SK-MEL-5 (cell line): Measurements from ENCODE around the gene SELENOM. TPM values are rescaled to one million over a fixed set of nuclear protein-coding genes. Genes with fewer than 3 reads are reported as not detected.
"Not testable (repeated sequence)": the region's sequence is repeated elsewhere in the genome, so short reads cannot be mapped to it uniquely, and the experiment has no call there.

Source experiments
- DNase-seq: peaks from one replicate; pipeline ENCODE4 v3.0.0-alpha.2; 2016; ENCODE audit warnings: low read depth, low spot score
- in situ Hi-C: cut with HindIII; loops from 2 replicates; pipeline ENCODE4 v1.10.0; 2016; ENCODE audit warnings: low sequenced_read_pairs, high pct_unique_total_duplicates, low pct_unique_long_range_greater_than_20kb
- total RNA-seq: library from RNA; depleted of rRNA; stranded (reverse); fragments of >200 nt; shearing (Covaris generic); gene quantifications from 2 replicates; pipeline ENCODE4 v1.2.3, GENCODE V29; 2014

The SELENOM gene
- total RNA-seq, 1 experiment from 2014 or later: 2.0 TPM

DNA sequence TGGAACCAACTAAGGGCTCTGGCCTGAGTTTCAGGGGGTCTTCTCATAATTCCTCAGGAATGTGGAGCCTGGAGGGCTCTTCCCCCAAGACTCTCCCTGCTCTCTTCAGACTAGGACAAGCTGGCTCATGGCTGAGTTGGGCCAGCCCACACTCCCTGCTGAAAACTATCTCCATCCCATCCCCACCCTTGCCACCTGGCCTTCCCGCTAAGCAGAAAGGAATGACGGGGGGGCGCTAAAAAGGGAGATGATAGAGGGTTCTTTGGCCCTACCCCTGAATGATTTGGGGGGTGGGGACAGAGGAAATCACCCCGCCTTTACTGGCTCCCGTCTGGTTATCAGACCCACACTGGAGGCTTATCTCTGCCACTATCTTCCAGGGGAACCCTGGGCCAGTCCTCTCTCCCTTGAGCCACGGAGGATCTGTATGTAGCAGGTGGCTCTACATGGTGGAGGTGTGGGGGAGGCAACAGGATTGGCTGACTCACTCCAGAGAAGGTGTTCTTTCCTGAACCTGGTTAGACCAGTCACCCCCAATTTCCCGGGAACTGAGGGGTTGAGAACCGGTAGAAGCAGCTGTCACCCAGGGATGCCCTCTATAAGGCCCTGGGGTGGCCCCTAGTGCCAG, 20.6 kb downstream of the SELENOM start:
- DNase-seq: no peak
- in situ Hi-C loops: no loop called here

DNA sequence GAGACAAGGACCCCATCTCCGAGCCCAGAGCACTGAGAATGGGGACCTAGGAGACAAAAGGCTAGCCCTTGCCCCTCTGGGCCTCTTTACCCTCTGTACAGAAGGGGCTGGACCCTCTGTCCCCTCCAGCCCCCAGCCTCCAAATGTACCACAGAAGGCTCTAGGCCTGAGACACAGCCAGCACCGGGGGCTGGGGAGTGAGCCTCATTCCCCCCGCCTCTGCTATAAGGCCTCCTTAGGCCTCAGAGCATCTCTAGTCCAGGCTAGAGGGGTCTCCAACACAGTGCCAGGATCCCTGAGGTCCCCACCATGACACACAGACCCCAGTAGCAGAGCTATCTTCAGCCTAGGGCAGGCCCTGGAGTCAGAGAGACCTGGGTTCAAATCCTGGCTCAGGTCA, 21.4 kb downstream of the SELENOM start:
- no peak for DNase-seq
- in situ Hi-C loops: no loop called here

DNA sequence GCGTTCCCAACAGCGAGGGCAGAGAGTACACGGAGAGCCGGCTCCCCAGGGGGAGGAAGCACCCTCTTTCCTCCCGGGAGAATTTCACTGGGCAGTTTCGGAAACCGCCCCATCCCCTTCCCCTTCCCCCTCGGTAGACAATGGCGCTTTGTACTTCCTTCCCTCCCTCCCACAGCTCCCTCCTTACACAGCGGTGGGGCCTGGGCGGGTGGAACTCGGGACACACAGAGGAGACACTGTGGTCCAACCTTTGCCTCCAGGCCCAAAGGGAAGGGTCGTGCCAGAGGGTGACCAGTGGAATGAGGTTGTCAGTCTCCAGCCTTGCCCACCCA, 21.9 kb downstream of the SELENOM start:
- in situ Hi-C loops: no loop called here
- DNase-seq: peak; percentile 97

DNA sequence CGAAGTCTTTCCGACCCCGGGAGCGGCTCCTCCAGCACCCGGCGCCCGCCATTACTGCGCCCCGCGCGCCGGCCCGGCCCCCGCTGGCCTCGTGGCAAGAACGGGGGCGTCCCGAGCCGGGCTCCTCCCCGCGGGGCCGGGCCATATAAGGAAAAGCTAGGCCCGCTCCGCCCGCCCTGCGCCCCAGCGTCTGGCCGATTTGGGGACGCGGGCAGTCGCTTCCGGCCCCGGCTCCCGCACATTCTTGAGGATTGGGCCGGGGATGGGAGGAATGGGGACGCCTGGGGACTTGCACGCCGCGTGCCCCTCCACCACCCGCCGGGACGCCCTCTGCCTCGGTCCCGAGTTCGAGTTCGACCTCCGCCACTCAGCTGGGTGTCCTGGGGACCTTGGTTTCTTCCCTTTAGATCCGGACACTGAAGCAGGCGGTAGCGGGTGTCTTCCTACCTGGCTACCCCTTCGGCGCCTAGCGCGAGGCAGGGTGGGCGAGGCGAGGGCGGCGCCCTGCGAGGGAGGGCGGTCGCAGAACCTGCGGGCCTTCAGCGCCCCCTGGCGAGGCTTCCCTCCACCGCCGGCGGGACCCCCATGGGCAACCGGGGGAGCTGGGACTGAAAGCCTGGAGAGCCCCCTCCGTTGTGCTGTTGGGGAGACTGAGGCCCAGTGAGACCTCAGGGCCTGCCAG, 22.4 kb downstream of the SELENOM start:
- in situ Hi-C loops: no loop called here
- peak; percentile 80 for DNase-seq

DNA sequence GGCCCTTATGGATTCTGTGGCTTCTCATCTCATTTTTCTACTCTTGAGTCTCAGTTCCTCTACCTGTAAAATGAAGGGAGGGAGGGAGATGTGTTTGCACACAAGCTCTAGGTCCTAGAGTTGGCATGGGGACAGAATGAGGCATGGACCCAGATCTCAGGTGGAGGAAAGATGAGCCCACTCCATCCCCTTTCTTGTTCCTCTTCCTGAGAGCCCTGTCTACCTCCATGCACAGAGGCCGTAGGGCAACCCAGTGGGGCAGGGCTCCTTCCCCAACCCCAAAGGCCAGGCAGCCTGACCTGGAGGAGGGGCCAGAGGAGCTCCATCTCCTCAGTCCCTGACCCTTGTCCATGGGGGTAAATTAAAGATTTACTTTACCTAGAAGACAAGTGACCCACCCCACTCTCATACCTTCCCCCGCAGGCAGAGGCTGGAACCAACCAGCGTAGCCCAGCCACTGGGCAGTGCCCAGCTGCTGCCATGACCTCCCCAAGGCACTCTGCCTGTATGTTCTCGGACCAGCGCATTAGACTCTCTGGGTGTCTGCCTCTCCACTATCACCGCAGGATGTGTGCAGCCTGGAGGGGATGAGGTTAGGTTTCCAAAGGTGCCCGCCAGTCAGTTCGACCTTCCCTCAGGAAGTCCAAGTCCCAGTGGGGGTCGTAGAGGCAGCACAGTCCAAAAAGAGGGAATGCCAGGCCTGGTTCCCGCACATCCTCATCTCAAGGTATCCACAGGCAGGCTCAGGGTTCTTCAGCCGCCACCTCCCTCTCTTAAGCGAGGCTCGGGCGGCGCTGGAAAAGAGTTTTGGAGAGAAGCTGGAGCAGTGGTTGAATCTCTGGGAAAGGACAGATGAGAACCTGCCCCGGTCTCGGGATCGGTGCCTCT, 23.2 kb downstream of the SELENOM start:
- in situ Hi-C loops: no loop called here

DNA sequence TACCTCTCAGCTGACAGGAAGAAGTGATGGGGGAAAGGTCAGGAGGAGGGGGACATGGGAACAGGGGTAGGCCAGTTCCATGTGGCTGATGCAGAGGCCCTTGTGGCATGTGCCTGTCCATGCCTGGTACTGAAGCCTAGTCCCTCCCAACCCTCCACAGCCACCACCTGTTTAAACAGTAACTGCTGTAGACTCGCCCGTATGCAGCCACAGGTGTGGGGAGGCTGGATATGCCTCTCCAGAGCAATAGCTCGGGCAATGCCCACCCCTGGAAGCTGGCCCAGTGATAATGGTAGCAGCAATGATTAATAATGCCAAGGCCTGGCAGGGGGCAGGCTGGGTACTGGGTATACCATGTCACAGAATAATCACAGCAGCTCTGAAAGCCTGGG, 24.0 kb downstream of the SELENOM start:
- in situ Hi-C loops: no loop called here
- DNase-seq: no peak

More for the DNA sequence above, 23.2 kb downstream of the SELENOM start:
- DNase-seq: no peak

DNA sequence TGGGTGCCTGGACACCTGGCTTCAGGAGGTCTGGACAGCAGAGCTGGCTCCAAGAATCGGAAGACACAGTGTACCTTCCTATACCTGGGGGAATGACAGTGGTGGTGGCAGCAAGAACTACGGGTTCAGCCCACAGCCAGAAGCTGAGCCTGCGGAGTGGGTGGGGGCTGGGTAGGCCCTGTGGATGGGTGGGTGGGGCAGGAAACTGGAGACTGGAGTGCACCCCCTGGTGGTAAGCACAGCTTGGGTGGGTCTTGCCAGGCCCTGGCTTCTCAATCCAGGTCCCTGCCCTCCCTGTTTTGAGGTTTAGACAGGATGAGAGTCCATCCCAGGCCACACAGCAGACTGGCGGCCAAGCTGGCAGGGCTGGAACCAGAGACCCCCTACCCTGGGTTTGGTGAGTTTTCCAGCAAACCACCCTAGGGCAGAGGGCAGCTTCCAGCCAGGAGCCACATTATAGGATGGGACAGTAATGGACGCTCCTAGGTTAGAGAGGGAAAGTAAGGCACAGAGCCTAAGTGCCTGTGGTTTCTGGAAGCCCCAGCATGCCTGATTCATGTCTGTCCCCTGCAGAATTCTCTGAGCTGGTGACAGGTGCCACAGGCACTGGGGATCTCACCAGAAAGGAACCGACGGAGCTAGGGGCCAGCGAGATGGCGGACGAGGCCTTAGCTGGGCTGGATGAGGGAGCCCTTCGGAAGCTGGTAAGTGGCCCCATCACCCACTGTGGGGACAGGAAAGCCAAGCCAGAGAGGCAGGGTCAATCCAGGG, 24.6 kb downstream of the SELENOM start:
- DNase-seq: peak; percentile 81
- in situ Hi-C loops: no loop called here

DNA sequence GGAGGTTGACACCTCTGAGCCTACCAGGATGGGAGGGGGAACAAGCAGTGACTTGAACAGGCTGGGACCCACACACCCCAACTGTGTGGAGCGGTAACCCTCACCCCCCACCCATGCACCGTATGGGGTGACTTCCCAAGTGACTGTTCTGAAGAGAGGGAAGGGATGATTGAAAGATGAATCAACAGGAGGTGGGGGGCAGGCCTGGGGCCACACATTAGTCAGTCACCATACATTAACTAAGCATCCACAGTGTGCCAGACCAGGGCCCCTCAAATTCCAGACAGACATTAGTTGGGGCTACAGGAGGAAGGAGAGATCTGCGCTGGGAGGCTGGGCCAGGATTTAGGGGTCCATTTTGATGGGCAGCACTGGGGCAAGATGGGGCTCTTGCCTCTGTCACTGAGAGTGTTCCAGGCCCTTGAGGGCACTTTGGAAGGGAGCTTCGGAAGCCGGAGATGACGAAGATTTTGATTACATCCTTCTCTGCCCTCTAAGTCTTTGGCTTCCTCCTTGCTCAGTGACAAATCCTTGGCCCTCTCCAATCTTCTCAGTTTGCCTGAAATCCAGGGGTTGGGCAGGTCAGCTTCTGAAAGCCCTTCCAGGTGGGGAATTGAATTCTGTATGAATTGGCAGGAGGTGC, 25.3 kb downstream of the SELENOM start:
- in situ Hi-C loops: no loop called here
- DNase-seq: no peak

DNA sequence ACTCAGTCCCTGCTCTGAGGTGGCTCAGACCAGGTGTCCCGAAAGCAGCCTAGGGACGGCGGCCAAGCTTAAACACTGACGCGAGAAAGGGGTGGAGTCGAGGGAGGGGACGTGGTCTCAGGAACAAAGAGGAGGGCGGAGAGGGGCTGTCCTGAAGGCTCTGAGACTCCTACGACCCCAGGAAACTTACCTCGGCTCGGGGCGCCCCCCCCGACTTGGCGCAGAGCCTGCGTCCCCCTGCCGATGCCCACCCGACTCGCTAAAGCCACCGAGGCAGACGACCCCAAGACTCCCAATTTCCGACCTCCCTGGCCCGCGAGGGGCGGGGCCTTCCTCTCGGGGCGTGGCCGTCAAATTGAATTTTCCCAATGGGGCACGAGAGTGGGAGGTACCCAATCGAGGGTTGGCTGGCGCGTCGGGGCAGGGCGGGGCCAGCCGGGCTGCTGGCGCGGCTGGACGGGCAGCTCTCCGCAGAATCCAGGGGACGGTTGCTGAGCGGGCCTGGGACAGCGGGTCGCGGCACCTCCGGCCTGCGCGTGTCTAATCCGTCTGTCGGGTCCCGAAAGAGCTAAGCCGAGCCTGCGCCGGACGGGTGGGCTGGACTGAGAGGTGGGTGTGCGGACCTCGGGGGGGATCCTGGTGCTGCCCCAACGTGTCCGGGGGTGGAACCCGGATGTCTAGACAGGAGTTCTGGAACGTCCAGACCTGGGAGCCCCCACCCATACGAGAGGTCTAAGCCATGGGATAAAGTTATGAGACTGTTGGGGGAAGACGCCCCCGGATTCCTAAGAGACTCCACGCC, 26.3 kb downstream of the SELENOM start, which contains the start of gene SMTN:
Gene SMTN, plus strand, starts transcription at position 471 of the 802 bp plus-strand sequence. CDS start 1,941 bp downstream, outside the sequence.
- in situ Hi-C loops: no loop called here
- DNase-seq: peak; percentile 92

DNA sequence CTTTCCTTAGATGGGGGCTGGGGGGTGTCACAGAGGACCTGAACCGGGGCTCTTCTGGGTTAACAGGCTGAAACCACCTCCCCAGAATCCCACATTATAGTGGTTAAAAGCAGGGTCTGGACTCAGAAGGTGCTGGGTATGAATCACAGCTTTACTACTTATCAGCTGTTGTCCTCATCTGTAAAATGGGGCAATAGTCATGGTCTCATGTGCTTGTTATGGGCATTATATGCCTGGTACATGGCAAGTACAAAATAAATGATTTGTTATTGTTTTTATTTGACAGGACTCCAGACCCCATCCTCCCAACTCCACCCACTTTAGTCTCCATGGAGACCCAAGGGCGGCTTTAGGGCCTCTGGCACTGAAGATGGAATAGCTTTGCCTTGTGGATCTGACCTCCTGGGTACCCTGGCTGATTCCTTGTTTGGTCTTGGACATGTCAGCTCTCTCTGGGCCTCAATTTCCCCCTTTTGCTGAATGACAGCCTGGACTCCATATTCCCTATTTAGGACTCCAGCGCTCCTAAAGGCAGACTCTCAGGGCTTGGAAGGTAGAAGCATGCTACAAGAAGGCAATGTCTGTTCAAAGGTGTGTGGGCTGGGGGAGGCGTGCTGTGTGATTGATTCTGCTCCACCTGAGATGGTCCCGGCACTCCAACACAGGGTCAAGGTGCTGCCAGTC, 27.1 kb downstream of the SELENOM start:
- DNase-seq: no peak
- in situ Hi-C loops: no loop called here

DNA sequence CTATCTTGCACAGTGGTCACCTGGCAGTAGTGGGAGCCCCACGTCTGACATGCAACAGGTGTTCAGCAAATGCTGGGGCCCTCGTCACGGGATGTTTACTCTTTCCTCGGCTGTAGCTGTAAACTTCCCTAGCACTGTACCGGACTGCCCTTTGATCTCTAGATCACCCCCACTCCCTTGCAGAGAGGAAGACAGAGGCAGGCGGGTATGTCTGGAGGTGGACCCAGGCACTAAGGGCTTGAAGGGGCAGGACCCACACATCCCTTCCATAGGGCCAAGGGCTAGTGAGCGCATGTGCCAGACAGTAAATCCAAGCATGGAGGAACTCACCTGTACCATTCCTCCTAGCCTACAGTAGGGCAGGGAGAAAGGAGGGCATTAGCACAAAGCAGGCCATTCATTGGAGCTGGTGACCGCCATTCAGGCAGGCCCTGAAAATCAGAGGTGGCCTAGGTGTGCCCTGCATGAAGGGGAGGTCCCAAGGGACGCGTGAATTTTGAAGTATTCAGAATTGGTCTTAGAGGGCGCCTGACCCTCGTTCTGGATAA, 28.2 kb downstream of the SELENOM start:
- in situ Hi-C loops: no loop called here
- DNase-seq: no peak

DNA sequence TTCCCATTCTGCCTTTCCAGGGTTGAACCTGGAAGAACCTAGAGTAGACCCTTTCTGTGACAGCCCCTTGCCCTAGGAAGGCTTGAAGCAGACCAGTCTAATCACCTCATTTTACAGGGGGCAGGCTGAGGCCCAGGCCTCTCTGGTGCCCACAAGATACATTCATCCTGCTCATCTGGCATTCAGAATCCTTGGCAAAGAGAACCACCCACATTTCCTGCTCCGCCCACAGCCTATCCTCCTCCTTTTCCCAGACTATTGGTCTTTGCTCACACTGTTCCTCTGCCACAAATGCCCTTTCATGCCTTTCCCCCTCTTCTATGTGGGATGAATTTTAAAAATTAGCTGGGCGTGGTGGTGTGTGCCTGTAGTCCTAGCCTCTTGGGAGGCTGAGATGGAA, 29.0 kb downstream of the SELENOM start:
- in situ Hi-C loops: not testable (repeated sequence)
- DNase-seq: peak; percentile 36

DNA sequence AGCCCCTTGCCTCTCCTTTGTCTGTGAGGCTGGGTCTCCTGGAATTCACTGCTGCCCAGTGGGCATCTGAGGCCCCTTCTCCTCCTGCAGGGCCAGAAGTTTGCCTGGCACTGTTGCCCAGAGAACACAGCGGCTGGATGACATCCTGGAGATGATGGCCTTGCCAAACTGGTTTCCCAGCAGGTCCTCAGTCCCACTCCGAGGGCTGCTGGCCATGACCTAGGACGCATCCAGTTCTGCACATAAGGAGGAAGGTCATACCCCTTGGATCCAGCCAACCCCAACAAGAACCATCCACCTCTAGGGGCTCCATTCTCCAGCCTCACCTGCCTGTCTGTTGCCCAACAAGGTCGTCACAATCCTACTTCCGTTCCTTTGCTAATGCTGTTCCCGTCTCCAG, 29.7 kb downstream of the SELENOM start:
- in situ Hi-C loops: no loop called here
- DNase-seq: no peak

DNA sequence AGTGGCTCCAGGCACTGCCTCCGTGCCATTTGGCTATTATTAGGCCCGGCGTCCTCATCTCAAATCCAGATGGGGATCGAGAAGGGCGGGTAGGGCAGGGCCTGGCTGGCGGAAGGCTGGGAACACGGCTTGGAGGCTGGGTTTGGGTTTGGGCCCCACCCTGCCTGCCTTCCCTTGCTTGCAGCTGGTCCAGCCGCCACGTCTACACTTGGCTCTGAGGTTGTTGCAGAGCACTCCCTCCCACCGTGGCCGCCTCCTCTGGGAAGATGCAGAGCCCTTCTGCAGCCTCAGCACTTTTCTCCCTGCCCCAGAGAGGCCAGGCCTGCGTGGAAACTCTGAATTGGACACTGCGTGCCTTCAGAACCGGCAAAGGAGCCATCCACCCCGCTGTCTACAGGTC, 31.4 kb downstream of the SELENOM start:
- DNase-seq: no peak
- in situ Hi-C loops: no loop called here

DNA sequence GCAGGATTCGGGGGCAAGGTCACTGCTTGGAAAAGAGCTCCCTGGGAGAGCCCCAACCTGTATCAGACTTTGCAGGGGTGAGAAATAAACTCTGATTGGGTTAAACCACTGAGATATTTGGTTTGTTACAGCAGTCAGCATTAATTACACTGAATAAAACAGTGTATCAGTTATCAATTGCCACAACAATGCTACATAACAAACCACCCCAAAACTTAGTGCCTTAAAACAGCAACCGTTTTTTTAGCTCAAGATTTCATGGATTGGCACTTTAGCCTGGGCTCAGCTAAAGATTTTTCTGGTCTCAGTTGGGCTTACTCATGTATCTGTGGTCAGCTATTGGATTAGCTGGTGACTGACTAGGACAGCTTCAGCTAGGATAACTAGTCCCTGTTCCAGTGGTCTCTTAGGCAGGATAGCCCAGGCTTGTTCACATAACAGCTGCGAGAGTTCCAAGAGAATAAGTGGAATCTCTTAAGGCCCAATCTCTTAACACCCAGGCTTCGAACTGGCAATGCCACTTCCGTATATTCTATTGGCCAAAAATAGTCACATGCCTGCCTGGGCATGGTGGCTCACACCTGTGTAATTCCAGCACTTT, 33.7 kb downstream of the SELENOM start:
- DNase-seq, in situ Hi-C loops: not testable (repeated sequence)
